GM18519 (cell line): ENCODE data around the gene ARHGEF4.

Source experiments
- ATAC-seq: cut with Tn5 transposase; IDR thresholded peaks from one replicate; pipeline ENCODE4 v1.9.1; 2021; ENCODE audit warnings: mild to moderate bottlenecking, moderate library complexity; ENCODE audit not compliant: unreplicated experiment, low FRiP score

The ARHGEF4 gene

DNA sequence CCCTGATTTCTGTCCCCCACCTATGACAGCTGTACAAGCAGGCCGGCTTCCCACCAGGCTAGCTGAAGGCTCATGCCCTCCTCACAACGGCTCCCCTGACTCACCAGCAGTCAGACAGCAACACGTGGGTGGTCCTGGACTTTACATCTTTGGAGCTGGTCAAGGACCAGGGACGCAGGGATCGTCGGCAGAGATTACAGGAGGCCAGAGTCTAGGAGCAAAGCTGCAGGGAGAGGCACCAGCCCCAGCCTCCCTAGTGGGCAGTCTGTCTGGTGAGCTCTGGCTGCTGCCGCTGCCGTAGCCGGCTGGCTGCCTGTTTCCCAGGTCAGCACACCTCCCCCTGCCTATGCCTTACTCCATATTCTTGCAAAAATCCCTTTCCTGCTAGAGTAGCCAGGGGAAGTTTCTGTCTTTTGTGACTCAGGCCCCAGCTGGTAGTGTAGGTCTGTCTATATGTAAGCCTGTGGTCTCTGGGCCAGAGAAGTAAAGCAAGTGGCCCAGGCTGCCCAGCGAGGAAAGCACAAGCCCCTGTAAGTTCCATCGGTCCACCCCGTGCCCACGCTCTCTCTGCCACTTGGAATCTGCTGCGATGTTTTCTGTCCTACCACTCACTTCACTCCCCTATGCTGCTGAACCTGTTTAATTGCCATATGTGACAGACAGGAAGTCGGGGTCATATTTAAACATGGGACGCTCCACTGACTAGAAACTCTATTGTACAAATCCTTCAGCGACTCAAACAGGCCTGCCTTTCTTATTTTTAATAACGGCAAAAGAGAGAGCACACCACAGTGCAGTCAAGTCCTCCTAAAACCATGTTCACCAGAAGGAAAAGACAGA lies 2.4 kb upstream of the ARHGEF4 start:
- no peak for ATAC-seq

DNA sequence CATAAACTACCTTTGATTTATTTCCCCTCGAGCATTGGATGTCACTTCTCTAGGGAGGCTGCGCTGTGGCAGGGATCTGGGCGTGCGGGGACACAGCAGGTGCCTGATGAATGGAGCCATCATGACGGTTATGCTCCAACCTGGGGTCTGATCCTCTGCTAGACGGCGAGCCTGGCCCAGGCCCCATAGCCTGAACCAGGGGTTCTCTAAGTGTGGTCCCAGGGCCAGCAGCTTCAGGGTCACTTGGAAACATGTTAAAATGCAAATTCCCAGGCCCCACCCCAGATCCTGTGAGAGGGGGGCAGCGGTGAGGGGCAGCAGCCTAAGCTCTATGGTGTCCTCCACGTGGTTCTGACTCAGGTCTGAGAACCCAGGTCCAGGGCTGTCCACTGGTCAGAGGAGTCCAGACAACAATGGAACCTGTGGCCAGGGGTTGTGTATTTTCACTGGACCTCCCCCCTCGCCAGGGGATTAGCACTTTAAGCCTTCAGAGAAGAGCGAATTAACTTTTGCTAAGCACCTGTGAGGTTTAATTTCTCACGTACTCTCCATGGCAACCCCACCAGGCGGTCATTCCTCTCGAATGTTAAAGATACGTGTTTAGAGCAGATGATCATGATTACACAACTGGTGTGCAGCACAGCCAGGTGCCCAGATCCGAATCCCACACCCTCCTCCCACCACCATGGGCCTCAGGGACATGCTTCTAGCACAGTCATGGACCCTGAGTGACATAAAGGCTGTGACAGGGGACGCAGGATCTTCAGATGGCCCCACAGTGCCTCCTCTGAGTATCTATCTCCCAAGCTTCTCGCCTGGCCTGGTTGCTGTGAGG lies 1.6 kb upstream of the ARHGEF4 start:
- ATAC-seq, result no peak

GRCh38 chr2:130835766-130836015 lies 1.0 kb upstream of the ARHGEF4 start:
- ATAC-seq, result no peak

DNA sequence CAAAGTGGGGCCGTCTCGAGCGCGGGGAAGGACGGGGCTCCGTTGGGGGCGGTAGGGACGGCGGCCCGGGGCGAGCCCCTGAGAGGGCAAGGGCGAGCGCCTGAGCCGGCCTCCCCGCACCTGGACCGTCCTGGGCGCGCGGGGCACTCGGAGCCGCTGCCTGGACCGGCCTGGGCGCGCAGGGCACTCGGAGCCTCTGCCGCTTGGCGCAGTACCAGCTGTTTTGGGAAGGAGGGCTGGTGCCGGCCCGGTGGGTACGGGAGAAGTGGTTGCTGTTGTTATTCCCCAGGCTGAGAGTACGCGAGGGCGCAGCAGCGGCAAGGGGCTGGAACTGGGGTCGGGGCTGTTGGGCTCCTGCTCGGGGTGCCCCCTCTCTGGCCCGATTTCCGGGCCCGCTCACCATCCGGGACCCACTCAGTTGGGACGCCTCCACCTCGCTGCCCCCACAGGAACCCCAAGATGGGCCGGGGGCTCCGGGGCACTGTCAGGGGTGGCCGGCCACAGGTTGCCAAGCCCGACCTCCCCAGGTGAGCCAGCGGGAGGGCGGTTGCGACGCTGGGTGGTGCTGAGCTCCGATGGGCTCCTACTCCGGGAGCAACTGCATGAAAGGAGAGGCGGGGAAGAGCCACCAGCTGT lies 579 bp downstream of the ARHGEF4 start:
- no peak for ATAC-seq

DNA sequence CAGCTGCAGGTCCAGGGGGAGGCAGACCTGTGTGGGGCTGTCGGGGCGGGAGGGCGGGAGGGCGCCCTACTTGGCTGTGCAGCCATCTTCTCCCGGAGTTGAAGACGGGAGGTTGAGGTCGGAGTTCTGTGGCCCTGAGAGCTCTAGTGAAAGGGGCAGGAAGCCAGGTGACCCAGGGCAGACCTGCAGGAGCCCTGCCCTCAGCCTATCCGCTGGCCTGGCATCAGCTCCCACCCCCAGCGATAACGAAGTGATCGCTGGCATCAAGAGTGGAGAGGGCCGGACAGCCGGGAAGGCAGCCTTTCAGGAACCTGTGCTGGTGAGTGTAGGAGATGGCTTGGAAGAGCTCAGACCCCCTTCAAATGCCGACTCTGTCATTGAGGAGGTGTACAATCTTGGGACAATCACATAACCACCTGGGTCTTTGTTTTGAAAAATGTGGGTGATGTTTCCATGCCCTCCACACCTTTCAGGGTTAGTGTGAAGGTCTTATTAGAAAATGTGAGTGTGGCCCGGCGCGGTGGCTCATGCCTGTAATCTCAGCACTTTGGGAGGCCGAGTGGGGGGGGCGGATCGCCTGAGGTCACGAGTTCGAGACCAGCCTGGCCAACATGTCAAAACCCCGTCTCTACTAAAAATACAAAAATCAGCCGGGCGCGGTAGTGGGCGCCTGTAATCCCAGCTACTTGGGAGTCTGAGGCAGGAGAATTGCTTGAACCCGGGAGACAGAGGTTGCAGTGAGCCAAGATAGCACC lies 1.3 kb downstream of the ARHGEF4 start:
- ATAC-seq, result no peak

DNA sequence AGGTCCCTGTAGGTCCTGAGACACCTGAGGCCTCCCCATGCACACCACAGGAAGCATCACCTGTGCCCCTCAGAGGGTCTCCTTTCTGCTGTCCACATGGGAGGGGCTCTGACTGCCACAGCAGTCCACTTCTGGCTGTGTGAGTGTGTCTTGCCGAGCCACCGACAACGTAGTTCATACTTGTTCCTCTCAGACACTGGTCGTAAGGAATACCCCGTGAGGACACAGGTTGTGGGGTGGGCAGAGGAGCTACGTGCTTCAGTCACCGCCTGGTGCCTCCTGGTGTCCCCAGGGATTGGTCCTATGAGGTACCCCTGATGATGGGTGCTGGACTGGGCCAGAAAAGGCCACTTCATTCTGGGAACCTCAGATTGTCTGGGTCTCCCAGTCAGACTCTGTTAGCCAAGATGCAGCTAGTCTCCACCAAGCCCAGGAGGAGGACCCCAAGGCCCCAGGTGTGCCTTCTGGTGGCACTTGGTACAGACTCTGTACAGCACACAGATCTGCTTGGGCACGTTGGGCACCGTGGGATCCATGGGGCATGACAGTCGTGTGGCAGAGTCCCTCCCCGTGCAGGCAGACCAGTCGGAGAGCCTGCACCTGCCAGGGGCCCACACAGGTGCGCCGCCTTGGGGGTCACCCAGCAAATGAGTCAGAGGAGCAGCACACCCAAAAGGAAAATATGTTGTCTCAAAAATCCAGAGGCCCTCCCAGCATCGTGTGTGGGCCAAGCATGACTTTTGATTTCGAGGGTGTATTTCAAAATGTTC lies 2.5 kb downstream of the ARHGEF4 start:
- ATAC-seq, result no peak

DNA sequence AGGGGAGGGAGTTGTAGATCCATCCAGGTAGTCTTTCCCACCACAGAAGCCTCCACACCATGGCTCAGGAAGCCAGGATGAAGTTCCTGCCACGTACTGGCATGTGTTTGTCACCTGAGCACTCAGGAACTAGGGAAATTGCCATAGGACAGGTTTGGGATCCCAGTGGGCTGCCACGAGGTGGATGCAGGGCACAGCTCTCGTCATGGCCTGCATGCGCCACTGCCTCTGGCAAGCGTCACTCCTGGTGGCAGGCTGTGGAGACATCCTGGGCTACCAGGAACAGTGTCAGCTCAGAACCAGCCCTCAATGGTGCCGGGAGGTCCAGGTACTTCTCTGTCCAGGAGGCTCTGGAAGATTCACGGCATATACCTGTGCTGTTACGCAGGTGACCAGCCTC lies 3.8 kb downstream of the ARHGEF4 start:
- ATAC-seq, result no peak

DNA sequence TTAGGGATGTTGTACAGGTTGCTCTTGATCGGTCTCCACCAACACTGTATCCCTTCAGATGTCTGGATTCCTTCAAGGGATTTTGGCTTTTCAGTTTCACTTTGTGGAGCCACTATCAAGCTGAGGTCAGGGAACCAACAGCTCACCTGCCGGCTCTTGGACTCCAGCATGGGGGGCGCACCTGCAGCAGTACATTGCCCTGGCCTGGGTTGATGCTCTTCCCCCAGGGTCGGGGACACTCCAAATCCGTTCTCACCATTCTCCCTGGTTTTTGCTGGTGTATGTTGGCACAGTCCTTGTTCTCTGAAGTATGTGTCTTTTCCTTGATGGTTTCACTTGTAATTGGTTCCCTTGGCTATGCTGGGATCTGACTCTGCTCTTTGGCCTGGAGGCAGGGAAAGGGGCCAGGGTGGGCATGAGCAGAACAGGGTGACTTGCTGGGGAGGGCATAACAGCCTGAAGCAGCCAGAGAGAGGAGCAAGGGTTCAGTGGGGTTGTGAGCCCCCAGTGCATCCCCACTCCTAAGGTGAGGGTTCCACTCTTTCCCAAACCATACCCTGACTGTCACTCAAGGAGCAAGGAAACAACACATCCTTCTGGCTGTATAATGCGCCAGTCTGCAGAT lies 5.1 kb downstream of the ARHGEF4 start:
- no peak for ATAC-seq

DNA sequence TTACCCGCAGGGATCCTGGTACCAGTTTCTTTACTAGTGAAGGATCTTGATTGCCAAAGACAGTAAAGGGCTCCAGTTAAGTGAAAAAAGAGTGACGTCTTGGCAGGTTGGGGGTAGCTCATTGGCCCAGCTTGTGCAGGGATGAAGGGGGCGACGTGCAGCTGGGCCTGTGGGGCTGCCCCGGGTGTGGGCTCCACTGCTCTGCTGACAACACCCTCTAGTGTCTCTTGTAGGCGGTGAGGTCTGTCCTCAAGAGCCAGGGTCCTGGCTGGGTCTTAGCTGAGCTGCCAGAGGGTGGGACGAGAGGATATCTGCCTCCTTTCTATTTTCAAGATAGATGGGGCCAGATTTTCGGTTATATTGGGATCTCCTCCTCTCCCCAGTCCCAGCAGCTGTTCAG lies 6.1 kb downstream of the ARHGEF4 start:
- no peak for ATAC-seq

DNA sequence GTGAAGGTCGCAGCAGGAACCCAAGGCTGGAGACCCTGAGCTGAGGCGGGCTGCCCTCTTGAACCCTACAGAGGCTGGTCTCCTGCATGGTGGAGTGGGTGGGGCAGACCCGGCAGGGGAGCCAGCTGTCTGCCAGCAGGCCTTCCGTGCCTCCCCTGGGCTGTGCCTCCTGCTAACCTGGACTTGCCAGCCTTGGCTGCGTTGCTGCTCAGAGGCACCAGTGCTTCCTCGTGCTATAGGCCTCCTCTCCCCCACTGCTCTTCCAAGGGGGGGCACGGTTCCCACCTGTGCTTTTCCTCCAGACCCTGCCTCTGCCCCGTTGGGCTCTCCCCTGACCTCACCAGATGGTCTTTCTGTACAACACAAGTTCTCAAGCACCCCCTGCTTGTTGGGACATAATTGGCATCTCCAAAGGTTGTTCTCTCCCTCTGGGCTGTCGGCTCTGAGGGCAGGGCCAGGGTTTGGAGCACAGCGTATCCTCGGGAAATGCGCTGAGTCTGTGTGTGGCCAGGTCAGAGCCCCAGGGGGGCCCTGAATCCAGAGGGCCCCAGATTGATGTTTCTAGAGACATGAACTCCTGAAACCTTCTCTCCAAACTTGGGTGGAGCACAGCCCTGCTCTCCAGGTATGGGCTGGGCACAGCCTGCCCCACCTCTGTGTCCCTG lies 6.7 kb downstream of the ARHGEF4 start:
- ATAC-seq, result no peak

GRCh38 chr2:130844161-130844560 lies 7.4 kb downstream of the ARHGEF4 start:
- ATAC-seq, result no peak

DNA sequence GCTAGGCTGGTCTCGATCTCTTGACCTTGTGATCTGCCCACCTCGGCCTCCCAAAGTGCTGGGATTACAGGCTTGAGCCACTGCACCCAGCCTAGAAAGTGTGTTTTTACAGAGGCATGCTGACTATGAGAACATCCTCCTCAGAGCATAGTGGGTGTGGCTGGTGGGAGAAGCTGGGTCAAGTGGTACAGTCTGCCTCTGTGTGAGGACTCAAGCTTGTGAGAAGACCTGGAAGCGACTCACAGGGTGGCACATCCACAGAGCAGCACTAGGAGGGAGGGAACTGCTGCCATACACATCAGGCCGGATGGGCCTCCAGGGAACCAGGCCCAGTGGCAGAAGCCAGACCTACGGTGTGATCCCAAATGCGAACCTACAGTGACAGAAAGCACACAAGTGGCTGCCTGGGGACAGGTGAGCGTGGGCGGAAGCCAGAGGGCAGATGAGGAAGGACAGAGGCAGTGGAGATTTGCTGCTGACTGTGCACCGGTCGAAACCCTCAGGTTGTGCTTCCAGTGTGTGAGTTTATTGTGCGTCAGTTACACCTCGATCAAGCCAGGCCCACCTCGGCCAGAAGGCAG lies 8.9 kb downstream of the ARHGEF4 start:
- ATAC-seq, result no peak

DNA sequence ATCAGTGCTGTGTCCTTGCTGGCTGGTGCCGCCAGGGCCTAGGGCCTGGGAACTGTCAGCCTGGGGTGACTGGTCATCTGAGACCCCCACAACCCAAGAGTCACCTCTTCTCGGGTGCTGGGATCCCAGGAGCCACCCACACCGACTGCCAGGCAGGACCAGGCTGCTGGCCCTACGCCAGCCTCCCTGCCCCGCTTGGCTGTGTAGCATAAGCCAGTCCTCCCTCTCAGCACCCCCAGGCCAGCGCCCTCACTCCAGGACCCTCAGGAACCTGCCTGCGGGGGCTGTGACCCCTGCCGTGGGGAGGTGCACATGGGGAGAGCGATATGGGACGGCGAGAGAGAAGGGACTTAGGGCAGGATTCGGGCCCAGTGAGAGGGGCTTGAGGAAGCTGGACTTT lies 9.5 kb downstream of the ARHGEF4 start:
- ATAC-seq, result no peak

GRCh38 chr2:130846686-130847375 lies 10.1 kb downstream of the ARHGEF4 start:
- ATAC-seq, result no peak

GRCh38 chr2:130847776-130848525 lies 11.2 kb downstream of the ARHGEF4 start:
- ATAC-seq, result no peak

GRCh38 chr2:130848526-130849210 lies 12.0 kb downstream of the ARHGEF4 start:
- no peak for ATAC-seq
